GM12801 (cell line): ENCODE results near the gene PLB1.

ENCODE experiments used
- TF ChIP-seq, protein P1 (sequence below): IDR thresholded peaks from one replicate; pipeline ENCODE4 v1.5.1; 2011; ENCODE audit warnings: control low read depth; ENCODE audit not compliant: insufficient read length; ENCODE audit errors: extremely low read depth

The PLB1 gene

DNA sequence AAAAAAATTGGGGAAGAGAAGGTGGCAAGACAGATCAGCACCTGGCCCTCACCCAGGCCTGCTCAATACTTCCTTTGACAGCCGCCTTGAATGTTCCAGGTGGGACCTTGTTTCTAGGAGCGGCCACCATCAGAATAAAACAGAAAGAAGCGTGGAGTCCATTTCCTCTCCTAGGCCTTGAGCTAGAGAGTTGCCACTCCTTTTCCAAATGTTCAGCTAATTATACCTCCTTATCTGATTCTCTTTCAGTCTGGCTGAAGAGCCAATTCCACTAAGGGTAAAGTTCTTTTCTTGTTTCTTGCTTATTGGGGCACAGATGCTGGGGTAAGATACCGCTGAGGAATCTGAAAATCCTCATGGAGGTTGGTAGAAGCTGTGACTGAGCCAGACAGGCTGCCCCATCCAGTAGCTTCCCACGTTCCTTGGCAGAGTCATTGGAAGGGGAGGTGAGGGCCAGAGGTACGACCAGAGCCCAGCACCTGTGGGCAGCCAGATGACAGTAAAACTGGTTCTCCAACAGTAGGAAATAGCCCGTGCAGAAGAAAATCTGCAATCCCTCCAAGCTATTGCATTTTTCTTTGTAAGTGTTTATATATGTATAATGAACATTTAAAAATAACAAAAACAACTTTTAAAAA, 51.5 kb downstream of the PLB1 start:
- TF ChIP-seq, protein P1, sequence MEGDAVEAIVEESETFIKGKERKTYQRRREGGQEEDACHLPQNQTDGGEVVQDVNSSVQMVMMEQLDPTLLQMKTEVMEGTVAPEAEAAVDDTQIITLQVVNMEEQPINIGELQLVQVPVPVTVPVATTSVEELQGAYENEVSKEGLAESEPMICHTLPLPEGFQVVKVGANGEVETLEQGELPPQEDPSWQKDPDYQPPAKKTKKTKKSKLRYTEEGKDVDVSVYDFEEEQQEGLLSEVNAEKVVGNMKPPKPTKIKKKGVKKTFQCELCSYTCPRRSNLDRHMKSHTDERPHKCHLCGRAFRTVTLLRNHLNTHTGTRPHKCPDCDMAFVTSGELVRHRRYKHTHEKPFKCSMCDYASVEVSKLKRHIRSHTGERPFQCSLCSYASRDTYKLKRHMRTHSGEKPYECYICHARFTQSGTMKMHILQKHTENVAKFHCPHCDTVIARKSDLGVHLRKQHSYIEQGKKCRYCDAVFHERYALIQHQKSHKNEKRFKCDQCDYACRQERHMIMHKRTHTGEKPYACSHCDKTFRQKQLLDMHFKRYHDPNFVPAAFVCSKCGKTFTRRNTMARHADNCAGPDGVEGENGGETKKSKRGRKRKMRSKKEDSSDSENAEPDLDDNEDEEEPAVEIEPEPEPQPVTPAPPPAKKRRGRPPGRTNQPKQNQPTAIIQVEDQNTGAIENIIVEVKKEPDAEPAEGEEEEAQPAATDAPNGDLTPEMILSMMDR, result no peak

DNA sequence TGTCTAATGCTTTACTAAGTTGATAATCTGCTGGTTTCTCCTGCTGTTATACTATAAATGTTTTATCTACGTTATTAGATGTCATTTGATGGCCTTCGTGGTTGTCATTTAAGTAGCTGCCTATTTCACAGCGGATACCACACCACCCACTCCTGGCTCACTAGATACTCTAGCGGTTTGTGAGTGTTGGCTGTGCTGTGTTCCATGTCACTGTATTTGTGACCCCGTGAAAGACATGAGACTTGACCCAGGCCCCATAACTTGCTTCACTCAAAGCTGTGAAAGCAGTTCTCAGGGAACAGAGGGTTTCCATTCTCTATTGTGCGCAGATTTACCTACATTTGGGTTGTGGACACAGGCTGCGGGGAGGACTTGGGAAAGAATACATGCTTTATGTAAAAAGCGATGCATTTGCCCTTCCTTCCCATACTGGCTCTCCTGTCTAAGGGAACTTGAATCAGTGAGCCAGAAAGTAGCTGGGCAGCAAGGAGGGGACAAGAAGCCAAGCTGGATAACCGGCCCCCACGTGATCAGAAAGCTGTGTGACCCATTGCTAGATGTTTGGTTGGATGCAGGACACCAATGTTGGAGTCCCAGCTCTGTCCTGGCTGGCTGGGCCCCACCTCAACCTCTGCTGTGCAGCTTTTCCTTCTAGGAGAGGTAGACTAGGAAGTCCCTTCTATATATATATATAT, 52.2 kb downstream of the PLB1 start:
- TF ChIP-seq, protein P1, result no peak

DNA sequence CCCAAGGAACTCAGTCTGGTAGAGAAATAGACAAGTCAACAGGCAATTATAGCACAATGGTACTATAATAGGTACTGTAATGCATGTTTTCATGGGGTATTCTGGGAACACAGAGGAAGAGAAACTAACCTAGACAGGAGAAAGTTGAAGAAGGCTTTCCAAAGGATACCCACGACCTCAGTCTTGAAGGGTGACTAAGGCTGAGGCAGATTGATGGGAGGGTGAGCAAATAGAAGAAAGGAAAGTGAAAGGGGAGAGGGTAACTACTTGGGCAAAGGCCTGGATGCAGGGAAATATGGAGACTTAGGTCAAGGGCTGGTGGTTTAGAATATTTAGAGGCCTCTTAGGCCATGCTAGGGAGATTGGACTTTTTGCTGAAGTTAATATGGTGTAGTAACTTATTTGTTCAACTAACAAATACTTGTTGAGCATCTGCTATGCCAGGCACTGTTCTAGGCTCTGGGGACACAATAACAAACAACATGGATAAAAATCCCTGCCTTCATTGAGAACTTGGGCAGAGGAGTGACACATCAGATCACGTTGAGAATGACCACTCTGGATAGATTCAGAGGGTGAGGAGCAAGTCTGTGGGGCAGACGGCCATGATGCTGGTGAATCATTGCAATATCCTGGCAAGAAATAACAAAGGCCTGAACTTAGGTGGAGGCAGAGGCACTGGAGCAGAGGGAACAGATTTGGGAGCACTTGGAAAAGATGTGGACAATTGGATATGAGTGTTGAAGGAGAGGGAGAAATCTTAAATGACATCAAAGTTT, 56.4 kb downstream of the PLB1 start:
- TF ChIP-seq, protein P1, result no peak

DNA sequence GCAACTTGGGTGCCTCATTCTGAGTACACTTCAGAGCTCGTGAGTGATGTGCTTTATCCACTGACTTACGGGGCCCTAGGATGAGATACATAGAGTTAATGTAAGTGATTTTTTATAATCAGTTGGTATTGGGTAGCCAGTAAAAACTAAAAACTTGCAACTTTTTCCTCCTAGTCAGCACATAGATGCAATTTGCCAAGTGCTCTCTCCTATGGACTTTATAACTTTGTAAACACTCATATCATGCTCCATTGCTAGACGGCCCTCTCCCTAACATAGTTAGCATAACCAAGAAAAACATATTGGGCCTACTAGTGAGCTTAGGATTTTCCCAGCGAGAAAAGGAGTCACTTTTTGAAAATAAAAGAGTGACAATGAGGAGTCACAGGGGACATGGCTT, 60.4 kb downstream of the PLB1 start:
- TF ChIP-seq, protein P1, result no peak

DNA sequence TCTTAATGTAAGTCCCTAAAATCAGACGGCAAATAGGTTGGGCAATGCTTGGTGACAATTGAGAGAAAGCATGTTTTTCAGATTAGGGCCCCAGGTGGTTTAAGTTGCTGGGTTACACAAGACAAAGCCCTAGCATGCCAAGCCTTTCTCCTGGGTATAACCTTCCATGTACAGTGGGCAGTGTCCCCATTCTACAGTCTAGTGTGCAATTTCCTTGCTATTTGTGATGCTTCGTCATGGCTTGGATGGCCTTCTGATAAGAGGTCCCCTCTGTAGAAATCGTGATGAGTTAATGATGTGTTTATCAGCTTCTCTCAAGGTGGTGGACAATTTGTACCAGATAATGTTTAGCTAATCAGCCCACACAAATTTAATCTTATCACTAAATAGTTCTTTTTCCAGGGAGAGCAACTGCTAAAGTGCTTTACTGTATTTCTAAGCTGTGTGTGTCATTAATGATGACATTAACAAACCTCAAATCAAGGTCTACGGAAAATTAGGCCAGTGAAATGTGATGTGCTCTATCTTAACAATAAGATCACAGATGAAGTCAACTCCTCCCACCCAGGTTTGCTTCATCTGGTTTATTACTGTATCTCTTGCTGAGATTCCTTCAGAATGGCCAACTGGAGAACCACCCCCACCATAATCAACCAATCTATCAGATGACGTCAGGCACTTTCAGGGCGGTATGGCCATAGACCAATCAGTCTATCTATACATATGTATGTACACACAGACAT, 61.7 kb downstream of the PLB1 start:
- TF ChIP-seq, protein P1, result no peak

DNA sequence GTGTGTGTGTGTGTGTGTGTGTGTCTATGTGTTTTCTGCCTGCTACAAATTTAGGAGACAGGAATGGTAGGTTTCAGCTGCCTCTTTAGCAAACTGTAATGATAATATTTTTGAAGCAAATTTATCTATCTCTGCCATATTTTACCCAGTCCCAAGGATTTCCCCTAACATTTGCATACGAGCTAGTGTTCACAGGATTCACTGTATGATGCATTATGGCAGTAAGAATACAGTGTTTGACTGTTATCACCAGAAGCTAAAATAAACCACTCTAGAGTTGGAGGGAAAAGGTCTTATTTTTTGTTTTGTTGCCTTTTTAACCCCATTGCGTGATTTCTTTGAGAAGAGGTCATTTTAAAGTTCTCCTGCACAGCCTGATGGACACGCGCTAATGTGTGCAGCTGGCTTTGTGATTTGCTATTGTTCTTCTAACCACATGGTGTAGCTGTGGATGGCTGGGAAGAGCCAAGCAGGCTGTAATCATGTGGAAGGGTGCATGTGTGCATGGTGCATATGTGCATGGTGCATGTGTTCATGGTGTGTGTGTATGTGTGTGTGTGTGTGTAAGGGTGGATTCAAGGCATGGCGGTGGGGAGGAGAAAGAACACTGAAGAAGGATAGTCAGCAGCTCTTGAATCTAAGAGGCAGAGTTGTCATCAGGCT, 62.4 kb downstream of the PLB1 start:
- TF ChIP-seq, protein P1, result no peak
